GM18507 (cell line): ENCODE results near the gene NFE2L1.

Experiments
- DNase-seq: peaks from one replicate; pipeline ENCODE4 v3.0.0; 2011; ENCODE audit warnings: low read depth; ENCODE audit not compliant: insufficient read length; ENCODE audit errors: extremely low spot score
- FAIRE-seq: peaks from 2 replicates; lab custom pipeline; 2011; peaks lifted over from hg19 to GRCh38; lab: Jason Lieb, UNC

Gene NFE2L1

DNA sequence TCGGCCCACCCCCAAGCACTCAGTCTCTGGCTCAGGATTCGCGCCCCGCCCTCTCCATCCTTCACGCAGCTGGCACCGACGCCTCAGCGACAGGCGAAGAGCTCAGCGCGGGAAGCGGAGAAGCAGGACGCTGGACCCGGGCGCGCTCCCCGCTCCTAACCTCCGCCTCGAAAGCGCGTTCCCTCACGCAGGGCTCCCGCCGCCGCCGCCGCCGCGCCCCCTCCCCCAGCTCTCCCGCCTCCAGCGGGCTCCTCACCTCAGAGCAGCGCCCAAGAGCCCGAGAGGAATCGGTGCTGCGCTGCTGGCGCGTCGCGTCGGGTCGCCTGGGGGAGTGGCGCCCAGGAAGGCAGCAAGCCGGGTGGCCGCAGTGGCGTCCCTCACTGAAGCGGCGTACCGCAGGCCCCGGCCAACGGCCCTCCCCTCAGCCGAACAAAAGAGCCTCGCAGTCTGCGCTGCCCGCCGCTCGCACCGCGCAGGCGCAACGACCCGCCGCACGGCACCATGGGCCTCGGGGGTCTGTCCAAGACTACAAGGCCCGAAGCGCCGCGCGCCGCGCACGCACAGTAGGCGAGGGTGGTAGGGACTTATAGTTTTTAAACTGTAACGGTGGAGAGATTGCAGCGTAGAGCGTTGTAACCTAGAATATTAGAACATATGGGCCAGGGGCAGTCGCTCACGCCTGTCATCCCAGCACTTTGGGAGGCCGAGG, 53.0 kb downstream of the NFE2L1 start, which contains the start of gene CBX1:
TSS of gene CBX1 (minus strand) at position 467 of the 709 bp plus-strand sequence. CDS start 24,474 bp downstream, outside the sequence.
- DNase-seq = peak; percentile 85
- FAIRE-seq = peak; percentile 92

DNA sequence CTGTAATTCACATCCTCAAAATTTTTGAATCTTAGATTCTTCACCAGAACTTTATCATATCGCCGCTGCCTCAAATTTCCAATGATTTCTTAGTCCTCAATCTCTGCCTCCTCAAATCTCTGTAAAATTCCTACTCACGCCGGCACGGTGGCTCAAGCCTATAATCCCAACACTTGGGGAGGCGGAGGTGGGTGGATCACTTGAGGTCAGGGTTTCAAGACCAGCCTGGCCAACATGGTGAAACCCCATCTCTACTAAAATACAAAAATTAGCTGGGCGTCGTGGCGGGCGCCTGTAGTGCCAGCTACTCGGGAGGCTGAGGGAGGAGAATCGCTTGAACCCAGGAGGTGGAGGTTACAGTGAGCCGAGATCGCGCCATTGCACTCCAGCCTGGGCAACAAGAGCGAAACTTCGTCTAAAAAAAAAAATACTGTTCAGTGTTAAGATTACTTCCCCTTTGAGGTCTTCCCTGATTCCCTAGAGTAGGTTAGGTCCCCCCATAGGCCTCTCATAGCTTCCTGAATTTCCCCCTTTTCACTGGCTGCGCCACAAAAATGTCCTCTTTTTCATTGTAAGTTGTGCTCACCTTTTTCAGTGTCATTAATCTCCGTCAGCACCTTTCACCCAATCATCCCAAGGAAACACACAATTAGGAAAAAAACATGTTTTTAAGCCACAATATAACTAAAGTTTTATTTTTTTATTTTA, 54.0 kb downstream of the NFE2L1 start:
- DNase-seq = no peak

DNA sequence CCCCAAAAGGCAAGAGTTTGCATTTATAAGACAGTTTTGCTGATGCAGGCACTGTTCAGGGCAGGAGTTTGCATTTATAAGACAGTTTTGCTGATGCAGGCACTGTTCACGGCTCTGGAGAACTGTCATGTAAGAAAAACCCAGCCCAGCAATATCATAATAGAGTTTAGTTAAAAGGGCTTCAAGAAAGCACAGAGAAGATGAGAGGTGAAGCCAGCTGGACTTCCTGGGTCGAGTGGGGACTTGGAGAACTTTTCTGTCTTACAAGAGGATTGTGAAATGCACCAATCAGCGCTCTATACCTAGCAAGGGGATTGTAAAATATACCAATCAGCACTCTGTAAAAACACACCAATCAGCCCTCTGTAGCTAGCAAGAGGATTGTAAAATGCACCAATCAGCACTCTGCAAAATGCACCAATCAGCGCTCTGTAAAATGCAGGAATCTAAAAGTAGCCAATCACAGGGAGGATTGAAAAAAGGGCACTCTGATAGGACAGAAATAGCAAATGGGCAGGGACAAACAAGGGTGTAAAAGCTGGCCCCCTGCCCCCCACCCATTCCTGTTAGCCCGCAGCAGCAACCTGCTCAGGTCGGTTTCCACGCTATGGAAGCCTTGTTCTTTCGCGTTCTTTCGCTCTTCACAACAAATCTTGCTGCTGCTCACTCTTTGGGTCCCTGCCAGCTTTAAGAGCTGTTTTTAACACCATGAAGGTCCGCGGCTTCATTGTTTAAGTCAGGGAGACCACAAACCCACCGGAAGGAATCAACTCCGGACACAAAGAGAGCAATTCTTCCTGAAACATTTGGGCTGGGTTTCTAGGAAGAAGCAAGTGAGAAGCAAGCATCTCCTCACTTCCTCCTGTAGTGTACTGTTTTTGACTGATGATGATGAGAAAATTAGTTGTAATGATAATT, 54.9 kb downstream of the NFE2L1 start:
- DNase-seq (no peak), FAIRE-seq (no peak)

More for the DNA sequence above, 54.0 kb downstream of the NFE2L1 start:
- no peak for FAIRE-seq

DNA sequence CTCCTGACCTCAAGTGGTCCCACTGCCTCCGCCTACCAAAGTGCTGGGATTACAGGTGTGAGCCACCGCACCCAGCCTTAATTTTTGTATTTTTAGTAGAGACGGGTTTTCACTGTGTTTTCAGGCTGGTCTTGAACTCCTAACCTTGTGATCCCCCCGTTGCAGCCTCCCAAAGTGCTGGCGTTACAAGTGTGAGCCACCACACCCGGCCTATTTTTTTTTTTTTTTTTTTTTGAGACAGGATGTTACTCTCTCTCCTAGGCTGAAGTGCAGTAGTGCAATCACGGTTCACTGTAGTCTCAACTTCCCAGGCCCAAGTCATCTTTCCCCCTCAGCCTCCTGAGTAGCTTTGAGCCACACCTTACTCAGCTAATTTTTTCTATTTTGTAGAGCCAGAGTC, 56.3 kb downstream of the NFE2L1 start:
- FAIRE-seq (no peak), DNase-seq (no peak)

DNA sequence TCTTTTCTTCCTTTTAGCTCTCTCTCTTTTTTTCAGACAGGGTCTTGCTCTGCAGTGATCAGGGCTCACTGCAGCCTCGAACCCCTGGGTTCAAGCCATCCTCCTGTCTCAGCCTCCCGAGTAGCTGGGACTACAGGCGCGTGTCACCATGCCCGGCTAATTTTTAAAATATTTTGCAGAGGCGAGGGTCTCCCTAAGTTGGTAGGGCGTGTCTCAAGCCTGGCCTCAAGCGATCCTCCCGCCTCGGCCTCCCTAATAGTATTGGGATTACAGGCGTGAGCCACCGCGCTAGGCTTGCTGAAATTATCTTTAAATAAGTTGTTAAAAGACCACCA, 58.6 kb downstream of the NFE2L1 start:
- DNase-seq (no peak), FAIRE-seq (no peak)

DNA sequence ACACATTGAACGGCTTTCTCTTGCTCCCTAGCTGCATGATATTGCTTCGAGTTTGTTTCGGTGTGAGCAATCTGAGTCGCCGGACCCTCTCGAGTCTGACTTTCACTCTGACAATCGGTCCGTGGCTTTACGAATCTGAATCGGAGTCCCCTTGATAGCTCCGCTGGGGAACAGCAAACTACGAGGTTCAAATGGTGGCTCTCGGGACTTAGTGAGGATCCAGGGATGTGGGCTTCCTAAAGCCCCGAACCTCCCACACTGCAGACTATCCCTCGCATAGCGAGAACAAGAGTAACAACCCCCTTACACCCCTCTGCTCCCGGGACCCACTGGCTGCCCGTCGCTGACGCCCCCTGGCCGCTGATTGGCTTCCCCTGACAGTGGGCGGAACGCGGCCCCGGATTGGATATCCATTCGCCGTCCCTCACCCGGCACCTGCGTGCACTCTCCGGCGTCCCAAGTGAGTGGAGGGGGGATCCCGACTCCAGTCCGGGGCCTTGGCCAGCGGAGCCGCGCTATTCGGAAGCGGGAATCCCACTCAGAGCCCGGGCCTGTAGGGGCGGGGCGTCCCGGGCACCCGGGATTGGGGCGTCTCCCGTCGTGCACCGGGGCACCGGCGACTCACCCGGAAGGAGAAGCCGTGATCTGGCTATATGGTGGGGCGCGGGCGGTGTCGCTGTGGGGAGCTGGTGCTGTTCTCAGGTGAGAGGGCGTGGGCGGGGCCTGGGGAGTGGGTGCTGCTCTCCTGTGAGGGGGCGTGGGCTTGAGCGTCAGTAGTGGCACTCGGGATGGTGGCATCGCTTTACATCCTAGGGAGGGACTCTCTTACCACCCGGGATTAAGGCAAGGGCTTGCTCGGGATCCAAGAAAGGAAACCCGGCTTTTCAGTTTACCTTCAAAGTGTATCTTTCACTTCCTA, 59.2 kb downstream of the NFE2L1 start, which contains the start of gene SNX11:
TSS of gene SNX11 (plus strand) at position 630 of the 919 bp plus-strand sequence. CDS start 4,278 bp downstream, outside the sequence.
- DNase-seq (peak; percentile 68), FAIRE-seq (peak; percentile 80)

DNA sequence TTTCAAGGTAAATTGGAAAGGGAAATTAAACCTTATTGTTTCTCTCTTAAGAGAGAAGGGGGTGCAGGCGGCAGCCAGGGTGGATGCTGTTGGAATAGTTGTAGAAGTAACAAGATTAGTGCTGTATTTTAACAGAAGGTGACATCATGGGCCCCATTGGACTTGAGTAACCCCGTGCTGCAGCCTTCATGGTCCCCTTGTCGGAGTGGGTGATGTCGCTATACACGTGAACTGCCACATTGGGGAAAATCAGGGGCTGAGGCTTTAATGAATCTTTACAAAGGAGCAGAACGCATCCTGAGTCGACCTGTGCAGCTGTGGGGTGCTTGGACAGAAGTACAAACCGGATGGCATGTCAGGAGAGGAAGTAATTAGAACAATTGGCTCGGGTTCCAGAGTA, 62.6 kb downstream of the NFE2L1 start:
- no peak for DNase-seq
- peak; percentile 15 for FAIRE-seq
